Measurements from ENCODE around the gene SPATA3. TPM values are rescaled to one million over a fixed set of nuclear protein-coding genes. Genes with fewer than 3 reads are reported as not detected.

The SPATA3 gene
- polyA plus RNA-seq, 3 donors from 2014 or later: not detected

DNA sequence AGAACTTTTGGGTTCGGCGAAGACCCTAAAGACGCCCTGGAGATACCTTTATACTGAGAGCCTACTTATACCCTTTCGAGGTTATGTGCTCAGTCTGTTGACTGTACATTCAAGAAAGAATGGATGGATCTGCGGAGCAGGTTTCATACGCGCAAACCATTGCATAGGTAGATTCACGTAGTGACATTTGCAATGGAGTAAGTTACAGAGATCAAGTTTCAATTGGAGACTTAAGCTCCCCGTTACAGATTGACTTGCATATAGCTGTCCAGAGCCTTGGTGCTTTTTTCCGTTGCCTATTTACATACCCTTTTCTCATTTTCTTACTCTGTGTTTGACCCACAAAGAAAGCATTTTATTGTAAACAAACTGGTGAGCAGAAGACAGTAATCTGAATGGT is 61.7 kb downstream of the SPATA3 start:
- no peak for DNase-seq
- H3K4me1 Mint-ChIP-seq: peaks cover 55 to 66% of the 10 kb centered on the region in 2 donors
- H3K9me3 Mint-ChIP-seq: peaks cover 0 to 3% (median 0%) of the 10 kb centered on the region in 6 donors
- peak overlapping the region; percentile 7 to 83 (median 64) for H3K27ac Mint-ChIP-seq
- H3K4me3 Mint-ChIP-seq: peak overlapping the region; percentile 98 to 99 (median 99)
- H3K36me3 Mint-ChIP-seq: peaks cover 0 to 11% (median 3%) of the 10 kb centered on the region in 3 donors
- peaks cover 13 to 17% (median 15%) of the 10 kb centered on the region in 3 donors for H3K27me3 Mint-ChIP-seq (ENCODE audit: low read depth in 3 of 3)

Other genes starting within 250 kb of the SPATA3 start
- 10 to 100 TPM in 2 of 3 donors, 1 to 10 TPM in 1; 5.3 to 23.7 (median 16.9) TPM for gene ITM2C, start 131.2 kb upstream of the SPATA3 start, polyA plus RNA-seq
- not detected for gene GPR55, start 70.9 kb upstream of the SPATA3 start, polyA plus RNA-seq
- not detected for gene C2orf72, start 41.4 kb downstream of the SPATA3 start, polyA plus RNA-seq
- gene PSMD1, start 60.7 kb downstream of the SPATA3 start, polyA plus RNA-seq: 10 to 100 TPM; 35.1 to 79.2 (median 61.0) TPM
- gene HTR2B, start 128.9 kb downstream of the SPATA3 start, polyA plus RNA-seq: under 1 TPM in 1 of 3 donors, not detected in 2; 0.10 TPM
- gene ARMC9, start 202.5 kb downstream of the SPATA3 start, polyA plus RNA-seq: 1 to 10 TPM in 1 of 3 donors, under 1 TPM in 1, not detected in 1; 0.94 to 1.1 TPM

All from immature natural killer cell (primary cell).